Omental fat pad (tissue), 4 donors: ENCODE results near the gene KCNG4. TPM values are rescaled to one million over a fixed set of nuclear protein-coding genes. Genes with fewer than 3 reads are reported as not detected.

ENCODE experiments used
- ATAC-seq: fragments of 150-250 bp; one replicate; pipeline ENCODE4 v1.9.1; 2016; ENCODE audit warnings: mild to moderate bottlenecking, moderate library complexity; ENCODE audit not compliant: low FRiP score
- DNase-seq: peaks from one replicate; pipeline ENCODE4 v3.0.0-alpha.2; 2019; ENCODE audit warnings: low spot score
- total RNA-seq, 4 donors: library from RNA; depleted of rRNA; stranded (reverse); fragments of >200 nt; gene quantifications; one replicate each; pipeline ENCODE4 v1.1.0, GENCODE V29; 2016
- TF ChIP-seq, protein P1 (sequence below), 3 donors: fragments of 450-650 bp; IDR thresholded peaks; one replicate each; pipeline ENCODE4 v1.5.1; 2016 to 2017; ENCODE audit warnings: antibody characterized with exemption in 3 of 3, mild to moderate bottlenecking in 3 of 3, moderate library complexity in 2 of 3

Gene KCNG4, protein sequence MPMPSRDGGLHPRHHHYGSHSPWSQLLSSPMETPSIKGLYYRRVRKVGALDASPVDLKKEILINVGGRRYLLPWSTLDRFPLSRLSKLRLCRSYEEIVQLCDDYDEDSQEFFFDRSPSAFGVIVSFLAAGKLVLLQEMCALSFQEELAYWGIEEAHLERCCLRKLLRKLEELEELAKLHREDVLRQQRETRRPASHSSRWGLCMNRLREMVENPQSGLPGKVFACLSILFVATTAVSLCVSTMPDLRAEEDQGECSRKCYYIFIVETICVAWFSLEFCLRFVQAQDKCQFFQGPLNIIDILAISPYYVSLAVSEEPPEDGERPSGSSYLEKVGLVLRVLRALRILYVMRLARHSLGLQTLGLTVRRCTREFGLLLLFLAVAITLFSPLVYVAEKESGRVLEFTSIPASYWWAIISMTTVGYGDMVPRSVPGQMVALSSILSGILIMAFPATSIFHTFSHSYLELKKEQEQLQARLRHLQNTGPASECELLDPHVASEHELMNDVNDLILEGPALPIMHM
- not detected for total RNA-seq

DNA sequence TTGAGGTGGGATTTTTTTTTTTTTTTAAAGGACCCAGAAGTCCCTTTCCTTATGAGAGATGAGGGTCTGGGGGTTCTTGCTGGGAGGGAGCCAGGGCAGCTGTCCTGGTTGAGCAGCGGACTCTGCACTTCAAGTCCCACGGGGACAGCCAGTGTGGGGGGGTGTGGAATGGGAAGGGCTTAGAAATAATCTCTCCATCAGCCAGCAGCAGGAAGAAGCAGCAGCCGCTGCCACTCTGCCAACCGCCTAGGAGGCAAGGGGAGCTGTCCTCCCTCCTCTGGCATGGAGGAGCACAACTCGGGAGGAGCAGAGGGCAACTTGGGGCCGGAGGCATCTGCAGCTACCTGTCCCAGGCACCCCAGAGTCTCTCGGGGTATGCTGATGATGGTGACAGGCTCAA is at the start of gene KCNG4:
Gene KCNG4 (minus strand): TSS at position 104 of the 400 bp plus-strand sequence. CDS start 2,527 bp downstream, outside the sequence.
- ATAC-seq (no peak), DNase-seq (no peak)
- TF ChIP-seq, protein P1, sequence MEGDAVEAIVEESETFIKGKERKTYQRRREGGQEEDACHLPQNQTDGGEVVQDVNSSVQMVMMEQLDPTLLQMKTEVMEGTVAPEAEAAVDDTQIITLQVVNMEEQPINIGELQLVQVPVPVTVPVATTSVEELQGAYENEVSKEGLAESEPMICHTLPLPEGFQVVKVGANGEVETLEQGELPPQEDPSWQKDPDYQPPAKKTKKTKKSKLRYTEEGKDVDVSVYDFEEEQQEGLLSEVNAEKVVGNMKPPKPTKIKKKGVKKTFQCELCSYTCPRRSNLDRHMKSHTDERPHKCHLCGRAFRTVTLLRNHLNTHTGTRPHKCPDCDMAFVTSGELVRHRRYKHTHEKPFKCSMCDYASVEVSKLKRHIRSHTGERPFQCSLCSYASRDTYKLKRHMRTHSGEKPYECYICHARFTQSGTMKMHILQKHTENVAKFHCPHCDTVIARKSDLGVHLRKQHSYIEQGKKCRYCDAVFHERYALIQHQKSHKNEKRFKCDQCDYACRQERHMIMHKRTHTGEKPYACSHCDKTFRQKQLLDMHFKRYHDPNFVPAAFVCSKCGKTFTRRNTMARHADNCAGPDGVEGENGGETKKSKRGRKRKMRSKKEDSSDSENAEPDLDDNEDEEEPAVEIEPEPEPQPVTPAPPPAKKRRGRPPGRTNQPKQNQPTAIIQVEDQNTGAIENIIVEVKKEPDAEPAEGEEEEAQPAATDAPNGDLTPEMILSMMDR (IDR thresholded peaks at IDR 0.05): no peak

DNA sequence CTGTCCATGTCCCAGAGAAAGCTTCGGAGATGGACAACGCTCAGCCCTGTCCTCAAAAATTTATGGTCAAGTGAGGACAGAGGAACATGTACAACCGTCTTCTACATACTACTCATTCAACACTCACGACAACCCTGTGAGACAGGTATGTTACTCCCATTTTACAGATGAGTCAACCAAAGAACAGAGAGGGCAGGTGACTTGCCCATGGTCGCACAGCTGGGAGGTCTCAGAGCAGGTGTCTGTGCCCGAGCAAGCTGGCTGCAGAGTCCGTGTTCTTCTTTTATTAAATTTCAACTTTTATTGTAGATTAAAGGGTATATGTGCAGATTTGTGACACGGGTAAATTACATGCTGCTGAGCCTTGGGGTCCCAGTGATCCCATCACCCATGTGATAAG is 49.1 kb upstream of the KCNG4 start:
- TF ChIP-seq, protein P1 (IDR thresholded peaks at IDR 0.05): no peak
- no peak for DNase-seq
- ATAC-seq: no peak

DNA sequence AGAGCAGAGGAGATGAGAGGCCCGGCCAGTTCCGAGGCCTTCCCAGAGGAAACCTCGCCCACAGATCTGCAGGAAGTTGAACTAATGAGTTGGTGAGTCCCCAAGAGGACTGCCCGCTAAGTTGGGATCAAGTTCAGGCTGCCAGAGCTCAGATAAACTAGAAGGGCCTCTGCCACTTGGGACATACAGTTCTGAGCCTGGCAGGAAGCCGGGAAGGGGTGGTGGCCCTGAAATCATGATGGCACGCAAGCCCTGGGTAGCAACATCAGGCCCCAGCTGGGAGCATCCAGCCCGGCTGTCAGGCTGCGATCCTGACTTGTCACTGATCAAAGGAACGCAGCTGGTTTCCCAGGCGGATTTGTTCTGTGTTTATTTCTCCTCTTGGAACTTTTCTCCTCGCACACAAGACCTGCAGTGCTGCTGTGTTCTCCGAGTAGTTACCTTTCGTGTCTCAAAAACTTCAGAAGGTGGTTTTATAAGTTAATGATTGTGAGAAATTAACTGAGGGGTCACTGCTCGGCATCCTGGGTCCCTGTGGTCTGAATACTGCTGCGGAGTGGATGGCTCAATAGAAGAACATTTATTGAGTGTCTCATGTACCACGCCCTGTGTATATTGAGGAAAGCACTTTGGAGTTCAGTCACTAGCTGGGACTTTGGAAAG is 46.9 kb upstream of the KCNG4 start:
- DNase-seq (no peak), ATAC-seq (no peak)
- TF ChIP-seq, protein P1 (IDR thresholded peaks at IDR 0.05): no peak

DNA sequence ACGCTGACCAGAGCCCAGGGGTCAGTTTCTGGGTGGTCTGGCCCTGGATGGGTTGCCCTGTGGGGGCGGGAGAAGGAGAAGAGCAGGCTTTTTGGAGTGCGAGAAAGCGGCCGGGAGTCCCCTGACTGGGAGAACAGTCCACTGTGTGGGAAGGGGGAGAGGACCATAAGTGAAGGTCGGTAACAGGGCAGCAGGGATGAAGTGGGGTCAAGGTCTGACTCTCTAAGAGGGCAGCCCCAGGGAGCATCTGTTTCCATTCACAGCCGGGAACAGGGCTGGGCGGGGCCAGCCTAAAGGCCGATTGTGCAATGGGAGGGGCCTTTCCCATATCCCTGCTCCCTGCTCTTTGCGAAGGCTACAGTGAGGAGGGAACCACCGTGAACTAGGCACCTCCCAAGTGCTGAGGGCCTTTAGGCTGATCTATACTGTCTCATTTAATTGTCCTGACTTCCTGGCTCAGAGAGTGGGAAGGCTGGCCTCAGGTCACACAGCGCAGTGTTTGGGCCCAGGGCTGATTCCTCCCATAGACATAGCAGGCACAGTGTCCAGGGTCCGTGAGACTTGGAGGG is 44.4 kb upstream of the KCNG4 start:
- TF ChIP-seq, protein P1 (IDR thresholded peaks at IDR 0.05): no peak
- ATAC-seq: peak; percentile 56
- no peak for DNase-seq

DNA sequence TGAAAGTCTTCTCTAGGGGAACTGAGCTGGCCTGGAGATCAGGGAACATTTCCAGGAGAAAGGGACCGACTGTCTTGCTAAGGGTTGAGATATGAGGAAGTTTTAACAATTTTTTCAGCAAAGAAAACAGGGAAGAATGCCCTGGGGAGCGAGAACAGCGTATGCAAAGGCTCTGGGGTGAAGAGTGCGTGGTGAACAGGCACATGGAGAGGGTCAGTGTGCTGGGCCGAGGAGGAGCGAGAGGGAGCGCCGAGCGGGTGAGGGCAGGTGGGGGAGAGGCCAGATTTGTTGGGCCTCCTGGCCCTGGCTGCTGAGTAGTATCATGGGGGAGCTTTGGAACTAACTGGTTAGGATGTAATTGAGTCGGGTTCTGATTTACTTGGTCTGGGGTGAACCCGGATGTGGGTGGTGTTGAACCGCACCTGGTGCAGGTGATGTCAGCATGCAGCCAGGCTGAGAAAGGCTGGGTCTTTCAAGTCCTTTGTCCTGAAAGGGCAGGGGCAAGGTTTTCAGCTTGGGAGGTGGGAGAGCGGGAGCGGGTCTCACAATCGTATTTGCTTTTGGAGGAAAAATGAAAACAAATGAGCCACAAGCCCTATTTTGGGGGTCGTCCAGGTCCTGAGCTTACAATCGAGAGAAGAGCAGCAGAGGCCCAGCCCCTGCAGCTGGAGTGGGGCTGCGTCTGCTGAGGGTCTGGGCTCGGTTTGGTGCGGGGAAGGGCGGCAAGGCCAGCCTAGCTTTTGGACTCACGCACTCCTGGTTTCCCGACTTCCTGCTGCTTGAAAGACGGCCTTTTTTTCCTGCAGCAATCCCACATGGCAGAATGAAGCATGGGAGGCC is 43.7 kb upstream of the KCNG4 start:
- TF ChIP-seq, protein P1 (IDR thresholded peaks at IDR 0.05): no peak
- ATAC-seq (no peak), DNase-seq (no peak)

DNA sequence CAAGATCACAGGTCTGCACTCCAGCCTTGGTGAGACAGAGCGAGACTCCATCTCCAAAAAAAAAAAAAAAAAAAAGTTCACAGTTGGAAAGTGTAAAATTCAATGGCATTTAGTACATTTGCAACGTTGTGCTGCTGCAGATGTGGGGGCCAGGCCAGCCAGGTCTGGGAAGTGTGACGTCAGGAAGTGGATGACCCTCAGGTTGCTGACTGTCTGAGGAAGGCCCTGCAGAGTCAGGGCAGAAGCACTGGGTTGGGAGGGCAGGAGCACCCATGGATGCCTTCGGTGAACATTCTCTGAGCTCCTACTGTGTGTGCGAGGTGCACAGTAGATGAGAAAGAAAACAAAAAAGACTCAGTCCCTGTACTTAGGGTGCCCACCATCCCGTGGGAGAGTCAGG is 42.7 kb upstream of the KCNG4 start:
- DNase-seq (no peak), ATAC-seq (no peak)
- TF ChIP-seq, protein P1 (IDR thresholded peaks at IDR 0.05): no peak
